K562 (cell line): Measurements from ENCODE around the gene HOXB1. TPM values are rescaled to one million over a fixed set of nuclear protein-coding genes. Genes with fewer than 3 reads are reported as not detected.

ENCODE experiments used
- CHD2 ChIP-seq: IDR thresholded peaks from 2 replicates; pipeline ENCODE4 v1.6.1; 2011; ENCODE audit warnings: low read depth, low read length
- E2F3 ChIP-seq: fragments of 250-450 bp; sonication (Bioruptor Pico); IDR thresholded peaks from 2 replicates; pipeline ENCODE4 v1.4.0; 2020; ENCODE audit warnings: mild to moderate bottlenecking
- ILK ChIP-seq: fragments of 450-650 bp; IDR thresholded peaks from 2 replicates; pipeline ENCODE4 v1.6.1; 2016; ENCODE audit warnings: missing genetic modification characterization, low read depth, mild to moderate bottlenecking, missing compliant biosample characterization, moderate library complexity, borderline replicate concordance
- KAT7 ChIP-seq: sonication (generic); formaldehyde crosslinking; IDR thresholded peaks from 2 replicates; pipeline ENCODE4 v1.8.0; 2022; ENCODE audit warnings: missing genetic modification reagents, mild to moderate bottlenecking, borderline replicate concordance
- NR2C2 ChIP-seq, 2 experiments: fragments of 200-800 bp in 1 of 2; sonication (Bioruptor generic) in 1 of 2; sonication (generic) in 1 of 2; formaldehyde crosslinking in 1 of 2; IDR thresholded peaks; 2 replicates each; pipeline versions ENCODE4 v1.6.1 to v1.8.0; 2016 to 2022; ENCODE audit warnings: mild to moderate bottlenecking in 1 of 2, missing compliant biosample characterization in 1 of 2, missing genetic modification characterization in 1 of 2, missing genetic modification reagents in 1 of 2
- PTRF ChIP-seq: fragments of 450-650 bp; IDR thresholded peaks from 2 replicates; pipeline ENCODE4 v1.6.1; 2016; ENCODE audit warnings: mild to moderate bottlenecking, missing genetic modification characterization, missing compliant biosample characterization
- RBM17 ChIP-seq: fragments of 200-400 bp; formaldehyde crosslinking; IDR thresholded peaks from 2 replicates; pipeline ENCODE4 v1.6.1; 2017; ENCODE audit warnings: low read depth, mild to moderate bottlenecking, low read length, borderline replicate concordance
- SAFB2 ChIP-seq: fragments of 200-400 bp; formaldehyde crosslinking; IDR thresholded peaks from 2 replicates; pipeline ENCODE4 v1.6.1; 2018; ENCODE audit warnings: borderline replicate concordance, low read length, low read depth, moderate library complexity; ENCODE audit not compliant: severe bottlenecking
- SMARCB1 ChIP-seq: IDR thresholded peaks from 2 replicates; pipeline ENCODE4 v1.6.1; 2011; ENCODE audit warnings: improper control_type of control experiment, low read depth; ENCODE audit not compliant: insufficient read length
- TCF3 ChIP-seq: sonication (generic); formaldehyde crosslinking; IDR thresholded peaks from 2 replicates; pipeline ENCODE4 v1.4.0; 2020; ENCODE audit warnings: mild to moderate bottlenecking, missing genetic modification reagents
- XRCC4 ChIP-seq: IDR thresholded peaks from one replicate; pipeline ENCODE4 v1.6.1; 2011; ENCODE audit not compliant: insufficient read depth, insufficient read length; ENCODE audit errors: extremely low read depth
- ZBTB17 ChIP-seq: fragments of 450-650 bp; formaldehyde crosslinking; IDR thresholded peaks from 2 replicates; pipeline ENCODE4 v1.4.0; 2020; ENCODE audit warnings: mild to moderate bottlenecking
- ZBTB7A ChIP-seq: IDR thresholded peaks from 2 replicates; pipeline ENCODE4 v1.6.1; 2011; ENCODE audit warnings: low read depth, mild to moderate bottlenecking, low read length, moderate library complexity, borderline replicate concordance; ENCODE audit not compliant: control insufficient read depth
- ZFP1 ChIP-seq: fragments of 450-650 bp; formaldehyde crosslinking; IDR thresholded peaks from 2 replicates; pipeline ENCODE4 v1.4.0; 2020; ENCODE audit warnings: mild to moderate bottlenecking, mixed read lengths
- ZNF165 ChIP-seq: fragments of 250-450 bp; sonication (Bioruptor Pico); IDR thresholded peaks from 2 replicates; pipeline ENCODE4 v1.4.0; 2020; ENCODE audit warnings: borderline replicate concordance
- ZNF408 ChIP-seq: fragments of 250-450 bp; sonication (Bioruptor Pico); IDR thresholded peaks from 2 replicates; pipeline ENCODE4 v1.4.0; 2020; ENCODE audit warnings: low read depth, mild to moderate bottlenecking, moderate library complexity
- ZNF695 ChIP-seq: fragments of 450-650 bp; formaldehyde crosslinking; IDR thresholded peaks from 2 replicates; pipeline ENCODE4 v1.4.0; 2020; ENCODE audit warnings: mild to moderate bottlenecking, moderate library complexity
- polyA plus RNA-seq, 8 experiments: library from polyadenylated mRNA; depleted of rRNA in 4 of 8; stranded (reverse) in 5 of 8; unstranded in 3 of 8; fragments of >200 nt; fragmentation: Nextera tagmentation in 2 of 8; fragmentation: Illumina TruSeq in 1 of 8; extraction: Ambion mirVana in 2 of 8; extraction: Trizol in 1 of 8; gene quantifications; 2 replicates each; pipeline versions ENCODE4 v1.2.1 to v1.2.3, GENCODE V29; 2011 to 2014; ENCODE audit warnings: inconsistent platforms in 1 of 8, missing spikeins in 1 of 8
- total RNA-seq, 7 experiments: library from RNA; depleted of rRNA in 6 of 7; stranded (reverse); fragments of >200 nt in 6 of 7; fragmentation: Illumina TruSeq in 2 of 7; extraction: Trizol in 2 of 7; gene quantifications; 2 replicates each; pipeline versions ENCODE4 v1.2.1 to v1.2.3, GENCODE V29; 2011 to 2021; ENCODE audit warnings: low replicate concordance in 1 of 7
- TF ChIP-seq, protein P1 (sequence below): fragments of 150-350 bp; conservative IDR thresholded peaks from 2 replicates; pipeline ENCODE4 v1.6.1; 2014; ENCODE audit warnings: low read length
- TF ChIP-seq, protein P2 (sequence below): fragments of 250-450 bp; sonication (Bioruptor Pico); IDR thresholded peaks from 2 replicates; pipeline ENCODE4 v1.4.0; 2020

The HOXB1 gene
- total and polyA plus RNA-seq, 9 of the 15 experiments (the other 6 are each of a cell fraction or from before 2014, with no cell fraction given), result 0.04 TPM; not detected in 8

DNA sequence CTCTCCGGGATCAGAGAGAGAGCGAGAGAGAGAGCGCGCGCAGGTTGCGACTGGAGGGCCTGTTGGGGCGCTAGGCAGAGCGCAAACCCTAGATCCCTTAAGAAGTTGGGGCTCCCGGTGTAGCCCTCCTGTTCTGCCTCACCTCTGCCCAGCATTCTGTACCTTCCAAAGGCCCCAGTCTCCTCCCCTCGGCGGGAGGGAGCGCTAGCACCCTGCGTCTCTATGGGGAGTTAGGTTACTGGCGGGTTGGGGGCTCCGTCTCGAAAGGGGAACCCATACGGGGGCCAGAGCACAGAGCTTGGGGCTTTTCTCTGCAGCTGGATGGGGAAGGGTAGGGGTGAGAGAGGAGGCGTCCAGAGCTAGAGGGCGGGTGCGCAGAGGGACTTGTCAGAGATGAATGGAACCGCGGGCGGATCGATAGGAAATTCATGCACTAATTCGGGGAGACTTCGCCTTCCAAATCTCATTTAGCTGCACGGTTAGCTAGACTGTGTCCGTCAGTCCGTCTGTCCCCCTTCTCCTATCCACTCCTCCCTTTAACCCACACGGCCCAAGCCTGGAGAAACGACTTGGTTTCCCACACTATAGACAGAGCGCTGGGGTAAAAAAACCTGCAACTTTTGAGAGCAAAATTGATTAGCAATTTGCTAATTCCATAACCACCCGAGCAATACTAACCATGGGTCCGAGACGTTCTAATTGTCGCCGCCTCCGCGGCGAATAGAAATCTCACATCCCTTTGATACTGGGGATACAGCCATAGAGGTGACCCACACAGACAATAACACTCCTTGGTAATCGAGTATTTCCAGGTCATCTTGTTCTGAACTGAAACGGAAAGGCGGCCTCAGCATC is 48.0 kb upstream of the HOXB1 start (continued):
- TF ChIP-seq, protein P1, sequence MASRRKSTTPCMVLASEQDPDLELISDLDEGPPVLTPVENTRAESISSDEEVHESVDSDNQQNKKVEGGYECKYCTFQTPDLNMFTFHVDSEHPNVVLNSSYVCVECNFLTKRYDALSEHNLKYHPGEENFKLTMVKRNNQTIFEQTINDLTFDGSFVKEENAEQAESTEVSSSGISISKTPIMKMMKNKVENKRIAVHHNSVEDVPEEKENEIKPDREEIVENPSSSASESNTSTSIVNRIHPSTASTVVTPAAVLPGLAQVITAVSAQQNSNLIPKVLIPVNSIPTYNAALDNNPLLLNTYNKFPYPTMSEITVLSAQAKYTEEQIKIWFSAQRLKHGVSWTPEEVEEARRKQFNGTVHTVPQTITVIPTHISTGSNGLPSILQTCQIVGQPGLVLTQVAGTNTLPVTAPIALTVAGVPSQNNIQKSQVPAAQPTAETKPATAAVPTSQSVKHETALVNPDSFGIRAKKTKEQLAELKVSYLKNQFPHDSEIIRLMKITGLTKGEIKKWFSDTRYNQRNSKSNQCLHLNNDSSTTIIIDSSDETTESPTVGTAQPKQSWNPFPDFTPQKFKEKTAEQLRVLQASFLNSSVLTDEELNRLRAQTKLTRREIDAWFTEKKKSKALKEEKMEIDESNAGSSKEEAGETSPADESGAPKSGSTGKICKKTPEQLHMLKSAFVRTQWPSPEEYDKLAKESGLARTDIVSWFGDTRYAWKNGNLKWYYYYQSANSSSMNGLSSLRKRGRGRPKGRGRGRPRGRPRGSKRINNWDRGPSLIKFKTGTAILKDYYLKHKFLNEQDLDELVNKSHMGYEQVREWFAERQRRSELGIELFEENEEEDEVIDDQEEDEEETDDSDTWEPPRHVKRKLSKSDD, result no peak
- TF ChIP-seq SAFB2, result no peak
- TF ChIP-seq XRCC4, result no peak
- 0 out of 2 replicates have a peak, but pooled peaks have one; percentile 12 for TF ChIP-seq CHD2
- no peak for TF ChIP-seq ILK (tag)
- 0 out of 2 replicates have a peak, but pooled peaks have one; percentile 54 for TF ChIP-seq ZNF695
- no peak for TF ChIP-seq PTRF (tag)
- no peak for TF ChIP-seq TCF3 (CRISPR knock-in tag)
- no peak for TF ChIP-seq SMARCB1
- TF ChIP-seq, protein P2, sequence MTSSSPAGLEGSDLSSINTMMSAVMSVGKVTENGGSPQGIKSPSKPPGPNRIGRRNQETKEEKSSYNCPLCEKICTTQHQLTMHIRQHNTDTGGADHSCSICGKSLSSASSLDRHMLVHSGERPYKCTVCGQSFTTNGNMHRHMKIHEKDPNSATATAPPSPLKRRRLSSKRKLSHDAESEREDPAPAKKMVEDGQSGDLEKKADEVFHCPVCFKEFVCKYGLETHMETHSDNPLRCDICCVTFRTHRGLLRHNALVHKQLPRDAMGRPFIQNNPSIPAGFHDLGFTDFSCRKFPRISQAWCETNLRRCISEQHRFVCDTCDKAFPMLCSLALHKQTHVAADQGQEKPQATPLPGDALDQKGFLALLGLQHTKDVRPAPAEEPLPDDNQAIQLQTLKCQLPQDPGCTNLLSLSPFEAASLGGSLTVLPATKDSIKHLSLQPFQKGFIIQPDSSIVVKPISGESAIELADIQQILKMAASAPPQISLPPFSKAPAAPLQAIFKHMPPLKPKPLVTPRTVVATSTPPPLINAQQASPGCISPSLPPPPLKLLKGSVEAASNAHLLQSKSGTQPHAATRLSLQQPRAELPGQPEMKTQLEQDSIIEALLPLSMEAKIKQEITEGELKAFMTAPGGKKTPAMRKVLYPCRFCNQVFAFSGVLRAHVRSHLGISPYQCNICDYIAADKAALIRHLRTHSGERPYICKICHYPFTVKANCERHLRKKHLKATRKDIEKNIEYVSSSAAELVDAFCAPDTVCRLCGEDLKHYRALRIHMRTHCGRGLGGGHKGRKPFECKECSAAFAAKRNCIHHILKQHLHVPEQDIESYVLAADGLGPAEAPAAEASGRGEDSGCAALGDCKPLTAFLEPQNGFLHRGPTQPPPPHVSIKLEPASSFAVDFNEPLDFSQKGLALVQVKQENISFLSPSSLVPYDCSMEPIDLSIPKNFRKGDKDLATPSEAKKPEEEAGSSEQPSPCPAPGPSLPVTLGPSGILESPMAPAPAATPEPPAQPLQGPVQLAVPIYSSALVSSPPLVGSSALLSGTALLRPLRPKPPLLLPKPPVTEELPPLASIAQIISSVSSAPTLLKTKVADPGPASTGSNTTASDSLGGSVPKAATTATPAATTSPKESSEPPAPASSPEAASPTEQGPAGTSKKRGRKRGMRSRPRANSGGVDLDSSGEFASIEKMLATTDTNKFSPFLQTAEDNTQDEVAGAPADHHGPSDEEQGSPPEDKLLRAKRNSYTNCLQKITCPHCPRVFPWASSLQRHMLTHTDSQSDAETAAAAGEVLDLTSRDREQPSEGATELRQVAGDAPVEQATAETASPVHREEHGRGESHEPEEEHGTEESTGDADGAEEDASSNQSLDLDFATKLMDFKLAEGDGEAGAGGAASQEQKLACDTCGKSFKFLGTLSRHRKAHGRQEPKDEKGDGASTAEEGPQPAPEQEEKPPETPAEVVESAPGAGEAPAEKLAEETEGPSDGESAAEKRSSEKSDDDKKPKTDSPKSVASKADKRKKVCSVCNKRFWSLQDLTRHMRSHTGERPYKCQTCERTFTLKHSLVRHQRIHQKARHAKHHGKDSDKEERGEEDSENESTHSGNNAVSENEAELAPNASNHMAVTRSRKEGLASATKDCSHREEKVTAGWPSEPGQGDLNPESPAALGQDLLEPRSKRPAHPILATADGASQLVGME (CRISPR knock-in tag), result 0 out of 2 replicates have a peak, but pooled peaks have one; percentile 26
- TF ChIP-seq ZBTB17 (CRISPR knock-in tag), result 0 out of 2 replicates have a peak, but pooled peaks have one; percentile 35
- TF ChIP-seq ZBTB7A, result peak; percentile 82; the same call in 1 of the 2 replicates
- no peak for TF ChIP-seq ZNF165 (CRISPR knock-in tag)
- TF ChIP-seq NR2C2 (CRISPR knock-in tag; IDR thresholded peaks at IDR 0.05), result no peak
- peak; percentile 58 for TF ChIP-seq NR2C2 (tag; IDR thresholded peaks at IDR 0.05)
- no peak for TF ChIP-seq ZNF408 (CRISPR knock-in tag)
- TF ChIP-seq KAT7 (CRISPR knock-in tag), result 0 out of 2 replicates have a peak, but pooled peaks have one; percentile 39
- 0 out of 2 replicates have a peak, but pooled peaks have one; percentile 24 for TF ChIP-seq E2F3 (CRISPR knock-in tag)
- TF ChIP-seq ZFP1 (CRISPR knock-in tag), result no peak
- TF ChIP-seq RBM17, result no peak
